GM19023 (cell line): Measurements from ENCODE around the gene FBP1.

ENCODE experiments used
- ATAC-seq: cut with Tn5 transposase; IDR thresholded peaks from one replicate; pipeline ENCODE4 v1.9.1; 2021; ENCODE audit warnings: mild to moderate bottlenecking, moderate library complexity; ENCODE audit not compliant: unreplicated experiment

Gene FBP1

GRCh38 chr9:94639061-94639998 is at the start of gene FBP1:
FBP1 (minus strand) TSS chr9:94639518; CDS start chr9:94639310, 208 bp downstream.
- no peak for ATAC-seq

- no peak for ATAC-seq
Observed at GRCh38 chr9:94687451-94687850, 48.1 kb upstream of the FBP1 start.

GRCh38 chr9:94685359-94685758 is 46.0 kb upstream of the FBP1 start:
- ATAC-seq, result no peak

- peak; percentile 58 for ATAC-seq
Observed at GRCh38 chr9:94681508-94681907, 42.2 kb upstream of the FBP1 start.

- ATAC-seq, result no peak
Observed at GRCh38 chr9:94680621-94681020, 41.3 kb upstream of the FBP1 start.

- ATAC-seq, result no peak
Observed at GRCh38 chr9:94680020-94680419, 40.7 kb upstream of the FBP1 start.

GRCh38 chr9:94679587-94679986 is 40.3 kb upstream of the FBP1 start:
- no peak for ATAC-seq

- ATAC-seq, result no peak
Observed at GRCh38 chr9:94677929-94678328, 38.6 kb upstream of the FBP1 start.

GRCh38 chr9:94676446-94677131 is 37.3 kb upstream of the FBP1 start:
- ATAC-seq, result no peak

- no peak for ATAC-seq
Observed at GRCh38 chr9:94675008-94675881, 35.9 kb upstream of the FBP1 start.

- ATAC-seq, result no peak
Observed at GRCh38 chr9:94672811-94673487, 33.6 kb upstream of the FBP1 start.

- ATAC-seq, result peak; percentile 50
Observed at GRCh38 chr9:94668928-94669729, 29.8 kb upstream of the FBP1 start.

GRCh38 chr9:94668418-94668927 is 29.2 kb upstream of the FBP1 start:
- no peak for ATAC-seq

GRCh38 chr9:94666364-94667099 is 27.2 kb upstream of the FBP1 start:
- no peak for ATAC-seq

GRCh38 chr9:94665613-94666012 is 26.3 kb upstream of the FBP1 start:
- no peak for ATAC-seq

GRCh38 chr9:94664801-94665200 is 25.5 kb upstream of the FBP1 start:
- no peak for ATAC-seq

GRCh38 chr9:94663640-94664039 is 24.3 kb upstream of the FBP1 start:
- no peak for ATAC-seq

GRCh38 chr9:94663140-94663539 is 23.8 kb upstream of the FBP1 start:
- ATAC-seq, result no peak
